Esophagus (tissue), 2 donors: ENCODE results near the gene STAG1. TPM values are rescaled to one million over a fixed set of nuclear protein-coding genes. Genes with fewer than 3 reads are reported as not detected.
"Not testable (repeated sequence)": the region's sequence is repeated elsewhere in the genome, so short reads cannot be mapped to it uniquely, and the experiment has no call there.

Source experiments
- H3K27ac ChIP-seq, 2 donors: one replicate each; pipeline ENCODE4 v1.5.1; 2013; ENCODE audit warnings: low read depth in 2 of 2, mild to moderate bottlenecking in 2 of 2, inconsistent platforms in 1 of 2, low read length in 1 of 2, moderate library complexity in 1 of 2
- H3K27me3 ChIP-seq, 2 donors: one replicate each; pipeline ENCODE4 v1.6.1; 2013; ENCODE audit warnings: low read length in 2 of 2, control low read depth in 1 of 2, mild to moderate bottlenecking in 1 of 2; ENCODE audit not compliant: insufficient read depth in 2 of 2, control insufficient read depth in 1 of 2
- H3K36me3 ChIP-seq, 2 donors: one replicate each; pipeline ENCODE4 v1.6.1; 2013; ENCODE audit warnings: low read length in 1 of 2; ENCODE audit not compliant: control insufficient read depth in 2 of 2, insufficient read depth in 2 of 2
- H3K4me1 ChIP-seq, 2 donors: one replicate each; pipeline ENCODE4 v1.6.1; 2013; ENCODE audit warnings: low read length in 1 of 2; ENCODE audit not compliant: control insufficient read depth in 2 of 2, insufficient read depth in 2 of 2
- H3K4me3 ChIP-seq, 2 donors: one replicate each; pipeline ENCODE4 v1.5.1; 2013; ENCODE audit warnings: low read length in 2 of 2, mild to moderate bottlenecking in 2 of 2, low read depth in 1 of 2, moderate library complexity in 1 of 2
- H3K9me3 ChIP-seq, 2 donors: one replicate each; pipeline ENCODE4 v1.6.1; 2013; ENCODE audit warnings: mild to moderate bottlenecking in 2 of 2, low read depth in 1 of 2, low read length in 1 of 2, moderate library complexity in 1 of 2; ENCODE audit not compliant: control insufficient read depth in 2 of 2, insufficient read depth in 1 of 2
- WGBS, 2 donors: extraction: QIAGEN DNeasy Blood & Tissue Kit; methylation state at CpG; one replicate each; pipeline ENCODE4 v1.1.7; 2013; 5-methylcytosine and 5-hydroxymethylcytosine counted together
- polyA plus RNA-seq, 2 donors: library from polyadenylated mRNA; stranded (reverse); fragments of 200-250 nt; gene quantifications; one replicate each; pipeline ENCODE4 v1.2.3, GENCODE V29; 2013
- donor health status: healthy with polysubstance abuse.
- donor health status: Bipolar disorder and iron deficiency.

STAG1 gene
- polyA plus RNA-seq, 2 donors, result 7.1 to 8.3 TPM

DNA sequence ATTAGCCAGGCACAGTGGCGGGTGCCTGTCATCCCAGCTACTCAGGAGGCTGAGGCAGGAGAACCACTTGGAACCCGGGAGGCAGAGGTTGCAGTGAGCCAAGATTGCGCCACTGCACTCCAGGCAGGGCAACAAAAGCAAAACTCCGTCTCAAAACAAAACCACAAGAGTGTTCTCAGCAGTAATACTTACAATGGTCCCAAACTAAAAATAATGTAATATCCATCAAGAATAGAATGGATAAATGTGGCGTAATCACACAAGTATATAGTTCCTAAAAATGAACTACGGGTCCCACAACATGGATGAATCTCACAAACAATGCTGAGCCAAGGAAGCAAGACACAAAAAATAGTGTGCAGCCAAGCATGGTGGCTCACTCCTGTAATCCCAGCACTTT is 39.2 kb downstream of the STAG1 start:
- no peaks in the 10 kb centered on the region for H3K27me3 ChIP-seq
- H3K36me3 ChIP-seq, result no peaks in the 10 kb centered on the region
- H3K4me3 ChIP-seq, result no peak overlapping the region
- H3K9me3 ChIP-seq, result no peaks in the 10 kb centered on the region
- 92 to 95% methylated on average over 6 of the region's 6 CpGs for WGBS, 2 donors
- H3K4me1 ChIP-seq, result no peaks in the 10 kb centered on the region
- no peak overlapping the region for H3K27ac ChIP-seq

DNA sequence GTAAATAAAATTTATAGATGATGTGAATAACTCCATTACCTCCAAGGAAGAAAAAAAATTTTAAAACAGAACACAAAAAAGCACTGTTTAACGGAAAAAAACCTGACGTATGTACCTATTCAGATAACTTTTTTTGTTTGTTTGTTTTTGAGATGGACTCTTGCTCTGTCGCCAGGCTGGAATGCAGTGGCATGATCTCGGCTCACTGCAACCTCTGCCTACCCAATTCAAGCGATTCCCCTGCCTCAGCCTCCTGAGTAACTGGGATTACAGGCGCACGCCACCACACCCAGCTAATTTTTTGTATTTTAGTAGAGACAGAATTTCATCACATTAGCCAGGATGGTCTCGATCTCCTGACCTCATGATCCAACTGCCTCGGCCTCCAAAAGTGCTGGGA is 40.3 kb downstream of the STAG1 start:
- not testable (repeated sequence) for H3K27me3 ChIP-seq, H3K4me1 ChIP-seq, H3K36me3 ChIP-seq, H3K4me3 ChIP-seq, H3K9me3 ChIP-seq, H3K27ac ChIP-seq
- WGBS, 2 donors, result 93 to 96% methylated on average over 9 of the region's 9 CpGs

DNA sequence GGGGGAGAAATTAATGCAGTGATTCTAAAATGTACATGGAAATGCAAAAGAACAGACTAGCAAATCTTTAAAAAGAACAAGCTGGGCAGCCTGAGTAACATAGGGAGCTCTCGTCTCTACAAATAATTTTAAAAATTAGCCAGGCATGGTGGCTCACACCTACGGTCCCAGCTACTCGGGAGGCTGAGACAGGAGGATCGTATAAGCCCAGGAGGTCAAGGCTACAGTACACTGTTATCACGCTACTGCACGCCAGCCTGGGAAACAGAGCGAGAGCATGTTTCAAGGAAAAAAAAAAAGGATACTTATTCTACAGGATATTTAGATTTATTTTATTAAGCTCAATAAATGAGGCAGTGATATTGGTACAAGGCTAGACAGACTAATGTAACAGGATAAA is 40.9 kb downstream of the STAG1 start:
- H3K27ac ChIP-seq, result no peak overlapping the region
- H3K4me1 ChIP-seq, result no peaks in the 10 kb centered on the region
- 97% methylated on average over 7 of the region's 7 CpGs for WGBS, 2 donors

DNA sequence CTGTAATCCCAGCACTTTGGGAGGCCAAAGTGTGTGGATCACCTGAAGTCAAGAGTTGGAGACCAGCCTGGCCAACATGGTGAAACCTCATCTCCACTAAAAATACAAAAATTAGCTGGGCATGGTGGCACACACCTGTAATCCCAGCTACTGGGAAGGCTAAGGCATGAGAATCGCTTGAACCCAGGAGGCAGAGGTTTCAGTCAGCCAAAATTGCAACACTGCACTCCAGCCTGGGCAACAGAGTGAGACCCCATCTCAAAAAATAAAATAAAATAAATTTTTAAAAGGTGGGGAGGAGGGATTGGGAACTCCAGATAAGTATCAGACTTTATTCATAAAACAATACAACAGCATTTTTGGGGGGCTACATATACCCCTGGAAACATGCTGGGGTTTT is 42.4 kb downstream of the STAG1 start:
- H3K9me3 ChIP-seq, H3K4me1 ChIP-seq, H3K4me3 ChIP-seq, H3K36me3 ChIP-seq, H3K27ac ChIP-seq, H3K27me3 ChIP-seq: not testable (repeated sequence)
- WGBS, 2 donors, result 99 to 100% methylated on average over 1 of the region's 1 CpG

More for the DNA sequence above, 40.9 kb downstream of the STAG1 start:
- Histone ChIP-seq H3K36me3 (no peaks in the 10 kb centered on the region), H3K4me3 (no peak overlapping the region), H3K9me3 (no peaks in the 10 kb centered on the region), H3K27me3 (no peaks in the 10 kb centered on the region)

DNA sequence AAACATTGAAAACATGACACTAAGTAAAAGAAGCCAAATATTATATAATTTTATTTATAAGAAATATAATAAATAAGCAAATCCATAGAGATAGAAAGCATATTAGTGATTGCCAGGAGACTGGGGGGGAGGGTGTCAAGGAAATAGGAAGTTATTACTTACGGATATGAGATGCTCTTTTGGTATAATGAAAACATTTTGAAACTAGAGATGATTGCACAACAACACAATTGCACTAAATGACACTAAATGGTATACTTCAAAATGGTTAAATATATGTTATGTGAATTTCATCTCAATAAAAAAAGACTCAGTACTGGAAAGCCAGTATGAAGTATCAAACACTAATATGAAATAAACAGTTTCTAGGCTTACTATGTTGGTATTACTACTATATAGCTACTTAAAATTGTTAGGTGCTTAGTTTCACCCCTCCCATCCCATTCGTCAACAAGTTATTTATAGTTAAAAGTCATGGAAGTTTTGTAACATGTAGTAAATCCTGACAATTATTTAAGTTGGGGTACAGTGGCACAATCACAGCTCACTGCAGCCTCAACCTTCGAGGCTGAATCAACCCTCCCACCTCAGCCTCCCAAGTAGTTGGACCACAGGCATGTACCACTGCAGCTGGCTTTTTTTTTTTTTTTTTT is 43.7 kb downstream of the STAG1 start:
- Histone ChIP-seq H3K27ac (no peak overlapping the region), H3K4me3 (no peak overlapping the region), H3K4me1 (no peaks in the 10 kb centered on the region), H3K9me3 (no peaks in the 10 kb centered on the region), H3K36me3 (no peaks in the 10 kb centered on the region), H3K27me3 (no peaks in the 10 kb centered on the region)
- 83 to 84% methylated on average over 3 of the region's 3 CpGs for WGBS, 2 donors

DNA sequence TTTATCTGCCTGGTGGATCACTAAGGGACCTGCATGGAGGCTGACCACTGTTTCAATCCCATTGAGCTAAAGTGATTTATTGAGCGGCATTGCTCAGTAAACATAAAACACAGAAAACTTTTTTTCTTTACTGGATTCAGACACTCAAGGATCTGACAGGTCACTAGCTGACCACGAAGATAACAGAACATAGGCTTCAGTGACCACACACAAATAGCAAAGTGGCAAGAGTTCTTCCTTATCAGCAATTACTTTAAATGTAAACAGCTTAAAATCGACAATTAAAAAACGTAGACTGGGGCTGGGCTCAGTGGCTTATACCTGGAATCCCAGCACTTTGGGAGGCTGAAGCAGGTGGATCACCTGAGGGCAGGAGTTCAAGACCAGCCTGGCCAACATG is 48.7 kb downstream of the STAG1 start:
- H3K4me3 ChIP-seq, result no peak overlapping the region
- no peaks in the 10 kb centered on the region for H3K36me3 ChIP-seq
- H3K27me3 ChIP-seq, result no peaks in the 10 kb centered on the region
- WGBS, 2 donors, result 84 to 86% methylated on average over 4 of the region's 4 CpGs
- no peaks in the 10 kb centered on the region for H3K9me3 ChIP-seq
- H3K4me1 ChIP-seq, result no peaks in the 10 kb centered on the region
- no peak overlapping the region for H3K27ac ChIP-seq

DNA sequence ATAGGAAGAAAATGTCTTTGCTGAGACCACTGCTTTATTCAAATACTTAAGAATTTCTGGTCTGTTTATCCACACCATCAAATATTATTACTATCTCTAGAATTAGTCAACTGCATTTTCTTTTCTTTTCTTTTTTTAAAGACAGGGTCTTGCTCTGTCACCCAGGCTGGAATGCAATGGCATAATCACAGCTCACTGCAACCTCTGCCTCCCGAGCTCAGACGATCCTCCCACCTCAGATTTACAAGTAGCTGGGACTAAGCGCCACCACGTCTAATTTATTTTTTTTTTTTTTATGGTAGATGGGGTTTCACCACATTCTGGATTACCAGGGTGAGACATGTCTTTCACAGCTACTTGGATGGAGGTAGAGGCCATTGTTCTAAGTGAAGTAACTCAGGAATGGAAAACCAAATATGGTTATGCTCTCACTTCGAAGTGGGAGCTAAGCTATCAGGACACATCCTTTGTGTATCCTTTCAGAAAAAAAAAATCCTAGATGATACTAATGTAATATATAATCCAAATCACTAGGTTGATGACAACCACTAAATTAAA is 52.8 kb downstream of the STAG1 start:
- Histone ChIP-seq H3K27ac (no peak overlapping the region), H3K4me3 (no peak overlapping the region), H3K27me3 (no peaks in the 10 kb centered on the region), H3K4me1 (no peaks in the 10 kb centered on the region), H3K9me3 (no peaks in the 10 kb centered on the region), H3K36me3 (no peaks in the 10 kb centered on the region)
- WGBS, 2 donors, result 83 to 88% methylated on average over 5 of the region's 5 CpGs

DNA sequence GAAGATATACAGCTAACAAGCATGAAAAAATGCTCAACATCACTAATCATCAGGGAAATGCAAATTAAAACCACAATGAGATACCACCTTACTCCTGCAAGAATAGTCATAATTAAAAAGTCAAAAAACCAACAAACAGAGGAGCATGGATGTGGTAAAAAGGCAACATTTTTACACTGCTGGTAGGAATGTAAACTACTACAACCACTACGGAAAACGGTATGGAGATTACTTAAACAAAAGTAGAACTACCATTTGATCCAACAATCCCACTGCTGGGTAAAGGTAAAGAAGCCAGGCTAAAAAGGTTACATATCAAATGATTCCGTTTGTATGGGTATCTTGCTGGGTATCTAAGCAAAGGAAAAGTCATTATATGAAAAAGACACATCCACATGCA is 53.8 kb downstream of the STAG1 start:
- H3K4me3 ChIP-seq, result no peak overlapping the region
- WGBS, 2 donors, result 90 to 93% methylated on average over 3 of the region's 3 CpGs
- no peaks in the 10 kb centered on the region for H3K4me1 ChIP-seq
- no peaks in the 10 kb centered on the region for H3K27me3 ChIP-seq
- no peaks in the 10 kb centered on the region for H3K36me3 ChIP-seq
- H3K27ac ChIP-seq, result no peak overlapping the region
- H3K9me3 ChIP-seq, result no peaks in the 10 kb centered on the region

DNA sequence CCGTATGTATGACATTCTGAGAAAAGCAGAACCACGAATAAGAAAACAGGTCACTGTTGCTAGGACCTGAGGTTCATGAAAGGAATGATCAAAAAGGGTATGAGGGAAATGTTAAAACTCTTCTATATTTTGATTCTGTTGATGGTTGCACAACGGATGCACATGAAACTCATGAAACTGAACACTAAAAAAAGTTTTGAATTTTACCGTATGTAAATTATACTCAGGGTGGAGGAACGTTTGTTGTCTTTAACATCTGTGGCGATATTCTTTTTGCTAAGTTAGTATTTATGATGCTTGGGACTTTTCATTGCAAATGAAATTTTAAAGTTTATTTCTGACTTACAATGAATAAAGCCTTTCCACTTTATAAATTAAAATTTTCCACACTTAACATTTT is 55.4 kb downstream of the STAG1 start:
- no peak overlapping the region for H3K4me3 ChIP-seq
- no peaks in the 10 kb centered on the region for H3K27me3 ChIP-seq
- no peaks in the 10 kb centered on the region for H3K9me3 ChIP-seq
- no peak overlapping the region for H3K27ac ChIP-seq
- H3K36me3 ChIP-seq, result no peaks in the 10 kb centered on the region
- H3K4me1 ChIP-seq, result no peaks in the 10 kb centered on the region
- WGBS, 2 donors, result 94% methylated on average over 6 of the region's 6 CpGs

DNA sequence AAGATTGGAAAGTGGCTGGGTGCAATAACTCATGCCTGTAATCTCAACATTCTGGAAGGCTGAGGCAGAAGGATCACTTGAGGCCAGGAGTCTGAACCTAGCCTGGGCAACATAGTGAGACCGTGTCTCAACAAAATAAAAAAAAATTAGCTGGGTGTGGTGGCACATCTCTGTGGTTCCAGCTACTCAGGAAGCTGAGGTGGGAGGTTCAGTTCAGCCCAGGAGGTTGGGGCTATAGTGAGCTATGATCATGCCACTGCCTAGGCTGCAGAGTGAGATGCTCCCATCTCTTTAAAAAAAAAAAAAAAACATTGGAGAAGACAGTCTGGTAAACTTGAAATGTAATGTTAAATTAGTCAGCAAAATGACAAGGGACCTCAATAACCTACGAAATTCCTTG is 57.9 kb downstream of the STAG1 start:
- H3K27ac ChIP-seq, result no peak overlapping the region
- H3K27me3 ChIP-seq, result no peaks in the 10 kb centered on the region
- H3K36me3 ChIP-seq, result no peaks in the 10 kb centered on the region
- H3K4me3 ChIP-seq, result no peak overlapping the region
- no peaks in the 10 kb centered on the region for H3K4me1 ChIP-seq
- no peaks in the 10 kb centered on the region for H3K9me3 ChIP-seq
- 80 to 83% methylated on average over 2 of the region's 2 CpGs for WGBS, 2 donors
